ENCODE data around the gene C3orf70. TPM values are rescaled to one million over a fixed set of nuclear protein-coding genes. Genes with fewer than 3 reads are reported as not detected.

C3orf70 gene
- total RNA-seq, 1 donor from 2014 or later: 3.2 TPM

- peaks cover 10% of the 10 kb centered on the region for H3K4me1 Mint-ChIP-seq
- no peaks in the 10 kb centered on the region for H3K36me3 Mint-ChIP-seq
- DNase-seq (ENCODE audit: low spot score in 2 of 2, unreplicated experiment in 2 of 2): no peak
These were observed 19.5 kb upstream of the C3orf70 start for GRCh38 chr3:185172086-185173049.

DNA sequence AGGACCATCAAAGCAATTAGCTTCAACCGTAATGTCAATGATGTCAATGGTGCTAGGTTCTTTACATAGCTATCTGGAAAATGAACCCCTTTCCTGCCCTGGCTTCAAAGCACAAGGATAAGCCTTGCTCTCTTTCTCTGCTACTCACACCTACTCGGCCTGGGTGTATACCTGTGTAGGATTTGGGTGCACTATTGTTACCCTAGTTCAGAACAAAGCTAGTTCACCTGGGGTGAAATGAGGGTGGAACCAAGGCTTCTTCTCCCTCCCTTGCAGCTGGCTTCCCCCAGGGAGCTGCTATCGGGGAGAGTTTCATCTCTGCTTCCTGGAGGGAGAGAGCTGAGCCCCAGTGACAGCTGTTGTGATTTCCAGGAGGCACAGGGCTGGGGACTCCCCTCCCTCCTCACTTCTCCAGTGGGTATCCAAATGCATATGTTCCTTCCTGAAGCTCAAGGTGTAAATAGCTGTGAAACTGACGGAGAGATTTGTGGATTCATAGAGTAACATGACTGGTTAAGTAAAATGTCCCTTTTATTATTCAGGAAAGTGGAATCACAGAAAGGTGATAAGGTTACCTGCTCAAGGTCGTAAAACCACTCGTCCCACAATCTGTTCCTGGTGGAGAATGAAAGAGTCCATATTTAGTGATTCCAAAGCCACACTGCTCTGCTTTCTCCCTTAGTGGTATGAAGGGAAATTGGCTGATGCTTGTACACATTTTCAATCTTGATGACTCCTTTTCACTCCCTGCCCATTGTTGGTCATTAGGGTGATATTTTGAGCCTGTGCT, 11.8 kb upstream of the C3orf70 start:
- no peaks in the 10 kb centered on the region for H3K4me1 Mint-ChIP-seq
- H3K9me3 Mint-ChIP-seq: no peaks in the 10 kb centered on the region
- peaks cover 26% of the 10 kb centered on the region for H3K27me3 Mint-ChIP-seq (ENCODE audit: low read depth)
- no peak for TF ChIP-seq CTCF (IDR thresholded peaks at IDR 0.05; ENCODE audit: unreplicated experiment)
- no peaks in the 10 kb centered on the region for H3K36me3 Mint-ChIP-seq
- no peak overlapping the region for H3K4me3 Mint-ChIP-seq
- no peak for DNase-seq (ENCODE audit: low spot score in 2 of 2, unreplicated experiment in 2 of 2)
- no peak overlapping the region for H3K27ac Mint-ChIP-seq

More at GRCh38 chr3:185172086-185173049, 19.5 kb upstream of the C3orf70 start:
- Mint-ChIP-seq H3K4me3 (no peak overlapping the region), H3K27ac (no peak overlapping the region), H3K9me3 (no peaks in the 10 kb centered on the region), H3K27me3 (ENCODE audit: low read depth) (no peaks in the 10 kb centered on the region)
- no peak for TF ChIP-seq CTCF (IDR thresholded peaks at IDR 0.05; ENCODE audit: unreplicated experiment)

DNA sequence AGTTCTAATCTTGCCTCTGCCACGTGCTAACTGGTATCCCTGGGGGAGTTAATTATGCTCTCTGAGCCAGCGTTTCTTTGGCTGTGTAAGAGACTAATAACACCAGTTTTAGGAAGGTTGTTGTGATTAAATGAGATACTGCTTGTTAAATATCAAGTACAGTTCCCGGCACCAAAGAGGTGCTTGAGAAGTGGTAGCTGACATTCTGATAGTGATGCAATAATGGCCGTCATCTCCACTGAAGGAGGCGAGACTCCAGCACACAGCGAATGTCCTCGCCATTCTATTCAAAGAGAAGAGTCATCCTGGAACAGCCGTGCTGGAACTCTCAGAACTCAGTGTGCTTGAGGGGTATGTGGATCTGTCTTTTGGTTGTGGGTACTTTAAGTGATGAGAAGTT, 9.8 kb upstream of the C3orf70 start:
- Mint-ChIP-seq H3K27ac (no peak overlapping the region), H3K4me3 (no peak overlapping the region), H3K4me1 (no peaks in the 10 kb centered on the region), H3K9me3 (no peaks in the 10 kb centered on the region), H3K27me3 (ENCODE audit: low read depth) (peaks cover 41% of the 10 kb centered on the region), H3K36me3 (no peaks in the 10 kb centered on the region)
- TF ChIP-seq CTCF (IDR thresholded peaks at IDR 0.05; ENCODE audit: unreplicated experiment): no peak
- DNase-seq (ENCODE audit: low spot score in 2 of 2, unreplicated experiment in 2 of 2): no peak

GRCh38 chr3:185161761-185162160, 8.9 kb upstream of the C3orf70 start:
- no peaks in the 10 kb centered on the region for H3K9me3 Mint-ChIP-seq
- no peak overlapping the region for H3K27ac Mint-ChIP-seq
- H3K4me3 Mint-ChIP-seq: no peak overlapping the region
- H3K27me3 Mint-ChIP-seq (ENCODE audit: low read depth): peaks cover 49% of the 10 kb centered on the region
- TF ChIP-seq CTCF (IDR thresholded peaks at IDR 0.05; ENCODE audit: unreplicated experiment): no peak
- no peaks in the 10 kb centered on the region for H3K36me3 Mint-ChIP-seq
- DNase-seq (ENCODE audit: low spot score in 2 of 2, unreplicated experiment in 2 of 2): no peak
- H3K4me1 Mint-ChIP-seq: no peaks in the 10 kb centered on the region

- Mint-ChIP-seq H3K36me3 (no peaks in the 10 kb centered on the region), H3K27ac (no peak overlapping the region), H3K9me3 (no peaks in the 10 kb centered on the region), H3K27me3 (ENCODE audit: low read depth) (peaks cover 52% of the 10 kb centered on the region), H3K4me3 (no peak overlapping the region), H3K4me1 (peaks cover 2% of the 10 kb centered on the region)
- no peak for TF ChIP-seq CTCF (IDR thresholded peaks at IDR 0.05; ENCODE audit: unreplicated experiment)
- no peak for DNase-seq (ENCODE audit: low spot score in 2 of 2, unreplicated experiment in 2 of 2)
These were observed 4.5 kb upstream of the C3orf70 start for GRCh38 chr3:185157347-185157746.
